ENCODE results near the gene SNX20. TPM values are rescaled to one million over a fixed set of nuclear protein-coding genes. Genes with fewer than 3 reads are reported as not detected.

Gene SNX20
- total and polyA plus RNA-seq, 2 experiments from 2014 or later, result not detected

DNA sequence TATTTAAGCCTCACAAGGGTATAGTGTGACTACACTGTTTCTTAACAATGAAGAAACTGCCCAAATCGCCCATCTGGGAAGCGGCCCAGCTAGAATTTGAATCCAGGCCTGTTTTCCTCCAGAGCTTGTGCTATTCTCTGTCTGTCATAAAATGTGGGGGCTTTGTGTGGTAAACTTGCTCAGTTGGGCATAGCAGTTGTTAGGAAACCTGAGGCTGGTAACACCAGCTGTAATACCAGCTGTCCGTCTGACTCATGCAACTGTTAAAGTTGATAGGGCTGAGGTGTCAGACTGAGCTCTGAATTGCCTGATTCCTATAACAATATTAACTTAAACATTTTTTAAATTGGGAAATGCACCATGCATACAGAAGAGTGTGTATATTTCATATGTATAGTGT is 21.6 kb upstream of the SNX20 start:
- Histone ChIP-seq H3K36me3 (ENCODE audit: insufficient read depth) (peaks cover 6% of the 10 kb centered on the region; the same call in 1 of the 2 replicates), H3K4me3 (no peak overlapping the region), H3K4me2 (no peak overlapping the region), H3K4me1 (ENCODE audit: insufficient read depth) (no peaks in the 10 kb centered on the region), H4K20me1 (replicated peaks; ENCODE audit: insufficient read depth) (no peaks in the 10 kb centered on the region), H3K9me2 (ENCODE audit: insufficient read depth) (no peaks in the 10 kb centered on the region), H2AFZ (no peak overlapping the region), H3K27ac (ENCODE audit: low read depth) (no peak overlapping the region), H3F3A (replicated peaks; ENCODE audit: low read depth) (no peaks in the 10 kb centered on the region), H3K79me2 (replicated peaks; ENCODE audit: insufficient read depth) (no peaks in the 10 kb centered on the region), H3K27me3 (ENCODE audit: insufficient read depth) (no peaks in the 10 kb centered on the region)
- H3K36me3 Mint-ChIP-seq (ENCODE audit: low read depth), result peaks cover 7% of the 10 kb centered on the region
- H3K9me3 Mint-ChIP-seq, result peaks cover 24% of the 10 kb centered on the region
- no peak overlapping the region for H3K4me3 Mint-ChIP-seq
- DNase-seq (ENCODE audit: low spot score), result no peak
- H3K27ac Mint-ChIP-seq, result no peak overlapping the region
- H3K4me1 Mint-ChIP-seq, result no peaks in the 10 kb centered on the region
- TF ChIP-seq NANOG (IDR thresholded peaks at IDR 0.05; ENCODE audit: borderline replicate concordance) (no peak), CREB1 (CRISPR knock-in tag; IDR thresholded peaks at IDR 0.05; ENCODE audit: low read depth) (no peak), POLR2AphosphoS5 (IDR thresholded peaks at IDR 0.05; ENCODE audit: low read depth) (no peak), ZNF114 (CRISPR knock-in tag; IDR thresholded peaks at IDR 0.05) (no peak), JUNB (IDR thresholded peaks at IDR 0.05; ENCODE audit: unreplicated experiment) (no peak)
- peaks cover 5% of the 10 kb centered on the region for H3K27me3 Mint-ChIP-seq (ENCODE audit: insufficient read depth, low read depth, poor library complexity)
- ATAC-seq, result no peak

DNA sequence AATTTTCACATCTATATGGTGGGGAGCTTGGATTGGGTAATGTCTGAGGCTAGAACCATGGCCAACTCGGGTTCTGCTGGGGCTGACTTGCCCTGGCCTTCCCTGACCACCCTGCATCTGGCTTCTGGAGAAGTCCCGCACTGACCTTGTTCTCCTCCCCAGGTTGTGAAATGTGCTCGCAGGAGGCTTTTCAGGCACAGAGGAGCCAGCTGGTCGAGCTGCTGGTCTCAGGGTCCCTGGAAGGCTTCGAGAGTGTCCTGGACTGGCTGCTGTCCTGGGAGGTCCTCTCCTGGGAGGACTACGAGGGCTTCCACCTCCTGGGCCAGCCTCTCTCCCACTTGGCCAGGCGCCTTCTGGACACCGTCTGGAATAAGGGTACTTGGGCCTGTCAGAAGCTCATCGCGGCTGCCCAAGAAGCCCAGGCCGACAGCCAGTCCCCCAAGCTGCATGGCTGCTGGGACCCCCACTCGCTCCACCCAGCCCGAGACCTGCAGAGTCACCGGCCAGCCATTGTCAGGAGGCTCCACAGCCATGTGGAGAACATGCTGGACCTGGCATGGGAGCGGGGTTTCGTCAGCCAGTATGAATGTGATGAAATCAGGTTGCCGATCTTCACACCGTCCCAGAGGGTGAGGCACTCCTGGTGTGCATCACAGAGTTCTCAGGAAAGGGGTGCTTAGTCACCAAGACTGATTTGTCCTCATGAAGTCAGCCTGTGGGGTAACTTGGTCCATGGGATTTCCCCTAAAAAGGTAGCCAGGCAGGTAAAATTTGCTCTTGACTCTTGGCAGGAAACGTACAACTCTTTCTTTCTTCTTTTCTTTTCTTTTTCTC is 18.4 kb upstream of the SNX20 start:
- H3K4me3 ChIP-seq, result no peak overlapping the region
- H3F3A ChIP-seq (replicated peaks; ENCODE audit: low read depth), result no peaks in the 10 kb centered on the region
- ATAC-seq (no peak), DNase-seq (ENCODE audit: low spot score) (no peak)
- peaks cover 3% of the 10 kb centered on the region; the same call in 1 of the 2 replicates for H3K27me3 ChIP-seq (ENCODE audit: insufficient read depth)
- peaks cover 2% of the 10 kb centered on the region; the same call in 1 of the 2 replicates for H3K36me3 ChIP-seq (ENCODE audit: insufficient read depth)
- Mint-ChIP-seq H3K4me1 (no peaks in the 10 kb centered on the region), H3K27me3 (ENCODE audit: insufficient read depth, low read depth, poor library complexity) (peaks cover 6% of the 10 kb centered on the region), H3K27ac (no peak overlapping the region), H3K4me3 (no peak overlapping the region), H3K36me3 (ENCODE audit: low read depth) (no peaks in the 10 kb centered on the region), H3K9me3 (peaks cover 13% of the 10 kb centered on the region)
- no peaks in the 10 kb centered on the region for H3K79me2 ChIP-seq (replicated peaks; ENCODE audit: insufficient read depth)
- no peak overlapping the region for H3K4me2 ChIP-seq
- H3K9me2 ChIP-seq (ENCODE audit: insufficient read depth), result no peaks in the 10 kb centered on the region
- H4K20me1 ChIP-seq (replicated peaks; ENCODE audit: insufficient read depth), result no peaks in the 10 kb centered on the region
- H2AFZ ChIP-seq, result no peak overlapping the region
- no peak overlapping the region for H3K27ac ChIP-seq (ENCODE audit: low read depth)
- H3K4me1 ChIP-seq (ENCODE audit: insufficient read depth), result no peaks in the 10 kb centered on the region
- TF ChIP-seq, protein P1, sequence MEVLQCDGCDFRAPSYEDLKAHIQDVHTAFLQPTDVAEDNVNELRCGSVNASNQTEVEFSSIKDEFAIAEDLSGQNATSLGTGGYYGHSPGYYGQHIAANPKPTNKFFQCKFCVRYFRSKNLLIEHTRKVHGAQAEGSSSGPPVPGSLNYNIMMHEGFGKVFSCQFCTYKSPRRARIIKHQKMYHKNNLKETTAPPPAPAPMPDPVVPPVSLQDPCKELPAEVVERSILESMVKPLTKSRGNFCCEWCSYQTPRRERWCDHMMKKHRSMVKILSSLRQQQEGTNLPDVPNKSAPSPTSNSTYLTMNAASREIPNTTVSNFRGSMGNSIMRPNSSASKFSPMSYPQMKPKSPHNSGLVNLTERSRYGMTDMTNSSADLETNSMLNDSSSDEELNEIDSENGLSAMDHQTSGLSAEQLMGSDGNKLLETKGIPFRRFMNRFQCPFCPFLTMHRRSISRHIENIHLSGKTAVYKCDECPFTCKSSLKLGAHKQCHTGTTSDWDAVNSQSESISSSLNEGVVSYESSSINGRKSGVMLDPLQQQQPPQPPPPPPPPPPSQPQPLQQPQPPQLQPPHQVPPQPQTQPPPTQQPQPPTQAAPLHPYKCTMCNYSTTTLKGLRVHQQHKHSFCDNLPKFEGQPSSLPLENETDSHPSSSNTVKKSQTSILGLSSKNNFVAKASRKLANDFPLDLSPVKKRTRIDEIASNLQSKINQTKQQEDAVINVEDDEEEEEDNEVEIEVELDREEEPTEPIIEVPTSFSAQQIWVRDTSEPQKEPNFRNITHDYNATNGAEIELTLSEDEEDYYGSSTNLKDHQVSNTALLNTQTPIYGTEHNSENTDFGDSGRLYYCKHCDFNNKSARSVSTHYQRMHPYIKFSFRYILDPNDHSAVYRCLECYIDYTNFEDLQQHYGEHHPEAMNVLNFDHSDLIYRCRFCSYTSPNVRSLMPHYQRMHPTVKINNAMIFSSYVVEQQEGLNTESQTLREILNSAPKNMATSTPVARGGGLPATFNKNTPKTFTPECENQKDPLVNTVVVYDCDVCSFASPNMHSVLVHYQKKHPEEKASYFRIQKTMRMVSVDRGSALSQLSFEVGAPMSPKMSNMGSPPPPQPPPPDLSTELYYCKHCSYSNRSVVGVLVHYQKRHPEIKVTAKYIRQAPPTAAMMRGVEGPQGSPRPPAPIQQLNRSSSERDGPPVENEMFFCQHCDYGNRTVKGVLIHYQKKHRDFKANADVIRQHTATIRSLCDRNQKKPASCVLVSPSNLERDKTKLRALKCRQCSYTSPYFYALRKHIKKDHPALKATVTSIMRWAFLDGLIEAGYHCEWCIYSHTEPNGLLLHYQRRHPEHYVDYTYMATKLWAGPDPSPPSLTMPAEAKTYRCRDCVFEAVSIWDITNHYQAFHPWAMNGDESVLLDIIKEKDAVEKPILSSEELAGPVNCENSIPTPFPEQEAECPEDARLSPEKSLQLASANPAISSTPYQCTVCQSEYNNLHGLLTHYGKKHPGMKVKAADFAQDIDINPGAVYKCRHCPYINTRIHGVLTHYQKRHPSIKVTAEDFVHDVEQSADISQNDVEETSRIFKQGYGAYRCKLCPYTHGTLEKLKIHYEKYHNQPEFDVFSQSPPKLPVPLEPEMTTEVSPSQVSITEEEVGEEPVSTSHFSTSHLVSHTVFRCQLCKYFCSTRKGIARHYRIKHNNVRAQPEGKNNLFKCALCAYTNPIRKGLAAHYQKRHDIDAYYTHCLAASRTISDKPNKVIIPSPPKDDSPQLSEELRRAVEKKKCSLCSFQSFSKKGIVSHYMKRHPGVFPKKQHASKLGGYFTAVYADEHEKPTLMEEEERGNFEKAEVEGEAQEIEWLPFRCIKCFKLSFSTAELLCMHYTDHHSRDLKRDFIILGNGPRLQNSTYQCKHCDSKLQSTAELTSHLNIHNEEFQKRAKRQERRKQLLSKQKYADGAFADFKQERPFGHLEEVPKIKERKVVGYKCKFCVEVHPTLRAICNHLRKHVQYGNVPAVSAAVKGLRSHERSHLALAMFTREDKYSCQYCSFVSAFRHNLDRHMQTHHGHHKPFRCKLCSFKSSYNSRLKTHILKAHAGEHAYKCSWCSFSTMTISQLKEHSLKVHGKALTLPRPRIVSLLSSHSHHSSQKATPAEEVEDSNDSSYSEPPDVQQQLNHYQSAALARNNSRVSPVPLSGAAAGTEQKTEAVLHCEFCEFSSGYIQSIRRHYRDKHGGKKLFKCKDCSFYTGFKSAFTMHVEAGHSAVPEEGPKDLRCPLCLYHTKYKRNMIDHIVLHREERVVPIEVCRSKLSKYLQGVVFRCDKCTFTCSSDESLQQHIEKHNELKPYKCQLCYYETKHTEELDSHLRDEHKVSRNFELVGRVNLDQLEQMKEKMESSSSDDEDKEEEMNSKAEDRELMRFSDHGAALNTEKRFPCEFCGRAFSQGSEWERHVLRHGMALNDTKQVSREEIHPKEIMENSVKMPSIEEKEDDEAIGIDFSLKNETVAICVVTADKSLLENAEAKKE (CRISPR knock-in tag; IDR thresholded peaks at IDR 0.05), result no peak
- TF ChIP-seq ZNF114 (CRISPR knock-in tag; IDR thresholded peaks at IDR 0.05) (no peak), ZNF331 (CRISPR knock-in tag; IDR thresholded peaks at IDR 0.05; ENCODE audit: low read depth) (no peak), EZH2 (IDR thresholded peaks at IDR 0.05; ENCODE audit: low read depth, unreplicated experiment) (no peak), POLR2AphosphoS5 (IDR thresholded peaks at IDR 0.05; ENCODE audit: low read depth) (no peak), CREB1 (CRISPR knock-in tag; IDR thresholded peaks at IDR 0.05; ENCODE audit: low read depth) (no peak)
- TF ChIP-seq, protein P2, sequence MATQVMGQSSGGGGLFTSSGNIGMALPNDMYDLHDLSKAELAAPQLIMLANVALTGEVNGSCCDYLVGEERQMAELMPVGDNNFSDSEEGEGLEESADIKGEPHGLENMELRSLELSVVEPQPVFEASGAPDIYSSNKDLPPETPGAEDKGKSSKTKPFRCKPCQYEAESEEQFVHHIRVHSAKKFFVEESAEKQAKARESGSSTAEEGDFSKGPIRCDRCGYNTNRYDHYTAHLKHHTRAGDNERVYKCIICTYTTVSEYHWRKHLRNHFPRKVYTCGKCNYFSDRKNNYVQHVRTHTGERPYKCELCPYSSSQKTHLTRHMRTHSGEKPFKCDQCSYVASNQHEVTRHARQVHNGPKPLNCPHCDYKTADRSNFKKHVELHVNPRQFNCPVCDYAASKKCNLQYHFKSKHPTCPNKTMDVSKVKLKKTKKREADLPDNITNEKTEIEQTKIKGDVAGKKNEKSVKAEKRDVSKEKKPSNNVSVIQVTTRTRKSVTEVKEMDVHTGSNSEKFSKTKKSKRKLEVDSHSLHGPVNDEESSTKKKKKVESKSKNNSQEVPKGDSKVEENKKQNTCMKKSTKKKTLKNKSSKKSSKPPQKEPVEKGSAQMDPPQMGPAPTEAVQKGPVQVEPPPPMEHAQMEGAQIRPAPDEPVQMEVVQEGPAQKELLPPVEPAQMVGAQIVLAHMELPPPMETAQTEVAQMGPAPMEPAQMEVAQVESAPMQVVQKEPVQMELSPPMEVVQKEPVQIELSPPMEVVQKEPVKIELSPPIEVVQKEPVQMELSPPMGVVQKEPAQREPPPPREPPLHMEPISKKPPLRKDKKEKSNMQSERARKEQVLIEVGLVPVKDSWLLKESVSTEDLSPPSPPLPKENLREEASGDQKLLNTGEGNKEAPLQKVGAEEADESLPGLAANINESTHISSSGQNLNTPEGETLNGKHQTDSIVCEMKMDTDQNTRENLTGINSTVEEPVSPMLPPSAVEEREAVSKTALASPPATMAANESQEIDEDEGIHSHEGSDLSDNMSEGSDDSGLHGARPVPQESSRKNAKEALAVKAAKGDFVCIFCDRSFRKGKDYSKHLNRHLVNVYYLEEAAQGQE (IDR thresholded peaks at IDR 0.05; ENCODE audit: unreplicated experiment), result no peak

Measured in GM23338 (cell line).